WERI-Rb-1 (cell line): ENCODE results near the gene LSS.
A peak's percentile ranks its signal among the peaks of the same experiment; 100 is the strongest.
"Not testable (repeated sequence)": the region's sequence is repeated elsewhere in the genome, so short reads cannot be mapped to it uniquely, and the experiment has no call there.

Experiments
- DNase-seq: peaks from one replicate; pipeline ENCODE4 v3.0.0-alpha.2; 2020
- H3K27ac ChIP-seq: fragments of 250-450 bp; sonication (Bioruptor Pico); 2 replicates; pipeline ENCODE4 v1.5.1; 2020; ENCODE audit warnings: mild to moderate bottlenecking, moderate library complexity
- H3K27me3 ChIP-seq: fragments of 250-450 bp; sonication (Bioruptor Pico); 2 replicates; pipeline ENCODE4 v1.5.1; 2021; ENCODE audit warnings: mild to moderate bottlenecking, low read depth, moderate library complexity; ENCODE audit not compliant: insufficient read depth, severe bottlenecking
- H3K36me3 ChIP-seq: fragments of 250-450 bp; sonication (Bioruptor Pico); 2 replicates; pipeline ENCODE4 v1.5.1; 2020; ENCODE audit warnings: mild to moderate bottlenecking, moderate library complexity
- H3K4me3 ChIP-seq: 2 replicates; pipeline ENCODE4 v1.5.1; 2011; ENCODE audit warnings: low read depth, mild to moderate bottlenecking, control low read depth, low read length
- H3K9me3 ChIP-seq: fragments of 250-450 bp; sonication (Bioruptor Pico); 2 replicates; pipeline ENCODE4 v1.5.1; 2021; ENCODE audit warnings: mild to moderate bottlenecking, moderate library complexity; ENCODE audit not compliant: severe bottlenecking
- TF ChIP-seq, protein P1 (sequence below): IDR thresholded peaks from 2 replicates; pipeline ENCODE4 v1.5.1; 2011; ENCODE audit warnings: low read depth, mild to moderate bottlenecking, control low read depth, inconsistent platforms, low read length

The LSS gene

DNA sequence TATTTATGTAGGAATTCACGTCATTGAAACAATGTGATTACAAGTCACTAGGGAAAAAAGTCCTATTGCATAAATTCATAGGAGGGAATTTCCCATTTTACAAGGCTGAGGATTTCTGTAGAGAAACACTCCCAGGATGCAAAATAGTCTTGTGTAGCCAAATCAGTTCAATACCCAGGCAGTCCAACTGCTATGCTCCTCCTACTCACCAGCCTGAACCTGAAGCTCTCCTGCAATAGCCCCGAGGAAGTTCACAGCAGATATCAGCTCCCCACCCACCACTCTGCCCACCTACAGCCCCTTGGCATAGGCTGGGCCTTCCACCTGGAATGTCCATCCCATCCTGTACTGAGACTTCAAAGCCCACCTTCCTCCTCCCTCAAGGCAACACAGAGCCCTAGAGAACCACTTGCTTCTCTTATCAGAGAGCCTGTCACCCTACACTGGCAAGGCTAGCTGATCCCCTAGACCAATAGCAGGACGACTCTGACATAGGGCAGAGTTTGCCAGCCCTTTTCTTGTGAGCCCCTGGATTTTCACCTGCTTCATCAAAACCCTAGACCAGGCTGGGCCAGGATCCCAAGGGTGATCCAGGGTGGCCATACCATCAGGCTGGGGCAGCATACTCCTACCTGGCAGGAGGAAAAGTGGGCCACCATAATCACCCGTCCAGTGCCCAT is 1.5 kb downstream of the LSS start:
- H3K27ac ChIP-seq, result no peak overlapping the region
- H3K36me3 ChIP-seq, result peaks cover 48% of the 10 kb centered on the region
- no peak for DNase-seq
- H3K4me3 ChIP-seq, result peak overlapping the region; percentile 74
- TF ChIP-seq, protein P1, sequence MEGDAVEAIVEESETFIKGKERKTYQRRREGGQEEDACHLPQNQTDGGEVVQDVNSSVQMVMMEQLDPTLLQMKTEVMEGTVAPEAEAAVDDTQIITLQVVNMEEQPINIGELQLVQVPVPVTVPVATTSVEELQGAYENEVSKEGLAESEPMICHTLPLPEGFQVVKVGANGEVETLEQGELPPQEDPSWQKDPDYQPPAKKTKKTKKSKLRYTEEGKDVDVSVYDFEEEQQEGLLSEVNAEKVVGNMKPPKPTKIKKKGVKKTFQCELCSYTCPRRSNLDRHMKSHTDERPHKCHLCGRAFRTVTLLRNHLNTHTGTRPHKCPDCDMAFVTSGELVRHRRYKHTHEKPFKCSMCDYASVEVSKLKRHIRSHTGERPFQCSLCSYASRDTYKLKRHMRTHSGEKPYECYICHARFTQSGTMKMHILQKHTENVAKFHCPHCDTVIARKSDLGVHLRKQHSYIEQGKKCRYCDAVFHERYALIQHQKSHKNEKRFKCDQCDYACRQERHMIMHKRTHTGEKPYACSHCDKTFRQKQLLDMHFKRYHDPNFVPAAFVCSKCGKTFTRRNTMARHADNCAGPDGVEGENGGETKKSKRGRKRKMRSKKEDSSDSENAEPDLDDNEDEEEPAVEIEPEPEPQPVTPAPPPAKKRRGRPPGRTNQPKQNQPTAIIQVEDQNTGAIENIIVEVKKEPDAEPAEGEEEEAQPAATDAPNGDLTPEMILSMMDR, result no peak
- no peaks in the 10 kb centered on the region for H3K27me3 ChIP-seq
- peaks cover 9% of the 10 kb centered on the region for H3K9me3 ChIP-seq

DNA sequence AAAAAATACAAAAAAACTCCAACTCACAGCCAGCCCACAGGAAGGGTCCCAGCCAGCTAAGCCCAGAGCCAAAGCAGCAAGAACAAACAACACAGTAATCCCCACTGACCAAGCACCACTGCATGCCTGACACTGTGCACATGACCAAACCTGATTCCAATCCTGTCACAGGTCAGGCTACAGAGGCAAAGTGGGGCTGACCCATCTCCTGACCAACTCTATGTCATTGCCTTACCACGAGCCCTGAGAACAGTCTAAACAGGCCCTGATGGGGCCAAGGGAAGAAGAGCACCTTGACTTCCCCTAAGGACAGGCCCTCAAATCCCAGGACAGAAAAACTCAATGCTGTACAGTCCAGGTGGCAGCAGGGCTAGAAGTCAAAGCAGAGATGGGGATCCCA is 2.4 kb downstream of the LSS start:
- H3K36me3 ChIP-seq, result peaks cover 48% of the 10 kb centered on the region
- TF ChIP-seq, protein P1, result no peak
- H3K27ac ChIP-seq, result no peak overlapping the region
- H3K4me3 ChIP-seq, result no peak overlapping the region
- H3K9me3 ChIP-seq, result peaks cover 9% of the 10 kb centered on the region
- no peaks in the 10 kb centered on the region for H3K27me3 ChIP-seq
- DNase-seq, result no peak

DNA sequence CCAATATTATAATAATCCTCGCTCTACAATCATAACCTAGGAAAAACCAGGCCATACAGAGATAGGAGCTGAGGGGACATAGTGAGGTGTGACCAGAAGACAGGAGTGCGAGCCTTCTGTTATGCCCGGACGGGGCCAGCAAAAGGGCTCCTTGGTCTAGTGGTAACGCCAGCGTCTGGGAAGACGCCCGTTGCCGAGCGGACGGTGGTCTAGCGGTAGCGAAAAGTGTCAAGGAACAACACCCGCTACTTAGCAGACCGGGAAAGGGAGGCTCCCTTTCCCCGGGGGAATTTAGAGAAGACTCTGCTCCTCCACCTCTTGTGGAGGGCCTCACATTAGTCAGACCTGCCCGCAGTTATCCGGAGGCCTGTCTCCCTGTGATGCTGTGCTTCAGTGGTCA is 4.9 kb downstream of the LSS start:
- peaks cover 49% of the 10 kb centered on the region for H3K36me3 ChIP-seq
- H3K9me3 ChIP-seq, H3K27me3 ChIP-seq, H3K4me3 ChIP-seq, H3K27ac ChIP-seq, DNase-seq: not testable (repeated sequence)

DNA sequence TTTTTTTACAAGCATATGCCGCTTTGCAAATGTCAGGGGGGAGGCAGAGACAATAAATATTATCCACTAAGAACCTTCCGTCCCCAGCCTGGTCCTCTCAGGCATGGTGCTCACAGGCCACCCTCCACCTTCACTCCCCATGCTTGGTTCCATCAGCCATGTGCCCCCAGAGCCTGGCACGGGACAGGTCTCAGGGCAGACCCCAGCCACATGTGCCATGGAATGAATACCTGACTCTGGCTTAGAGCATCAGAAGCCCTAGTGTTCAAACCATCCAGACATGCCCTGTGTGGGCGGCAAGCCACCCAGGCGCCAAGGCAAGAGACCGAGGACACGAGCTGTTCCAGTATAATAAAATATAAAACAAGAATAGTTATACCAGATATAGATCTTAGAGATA is 5.4 kb downstream of the LSS start:
- no peak overlapping the region for H3K4me3 ChIP-seq
- peaks cover 5% of the 10 kb centered on the region for H3K9me3 ChIP-seq
- H3K27me3 ChIP-seq, result no peaks in the 10 kb centered on the region
- no peak overlapping the region for H3K27ac ChIP-seq
- TF ChIP-seq, protein P1, result no peak
- DNase-seq, result no peak
- H3K36me3 ChIP-seq, result peaks cover 48% of the 10 kb centered on the region

DNA sequence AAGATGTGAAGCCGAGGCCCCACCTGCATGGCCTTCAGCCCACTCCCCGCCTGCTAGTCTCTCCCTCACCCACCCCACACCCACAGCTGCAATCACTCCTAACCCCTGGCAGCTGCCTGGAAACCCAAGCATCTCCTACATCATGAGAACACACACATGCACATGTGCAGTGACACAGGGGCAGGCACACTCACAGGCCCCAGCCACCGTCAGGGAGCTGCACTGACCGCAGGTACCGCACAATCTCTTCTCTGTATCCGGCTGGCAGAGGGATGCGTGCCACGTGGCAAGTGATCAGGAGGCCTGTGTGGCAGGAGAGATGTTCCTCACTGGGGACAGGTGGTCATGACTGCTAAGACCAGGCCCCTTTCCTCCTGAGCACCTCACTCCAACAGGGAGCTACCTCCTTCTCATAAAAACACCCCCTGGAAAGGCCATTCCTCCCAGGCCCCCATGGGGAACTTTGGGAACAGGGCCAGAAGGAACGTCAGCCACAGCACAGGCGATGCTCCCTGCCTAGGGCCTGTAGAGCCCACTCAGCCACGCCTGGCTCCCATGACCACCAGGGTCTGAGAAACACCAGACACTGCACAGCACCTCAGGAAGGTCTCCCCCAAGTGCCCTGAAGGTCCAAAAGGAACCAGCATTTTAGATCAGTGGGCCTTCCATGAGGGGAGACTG is 6.0 kb downstream of the LSS start:
- Histone ChIP-seq H3K4me3 (no peak overlapping the region), H3K9me3 (peaks cover 5% of the 10 kb centered on the region), H3K27me3 (no peaks in the 10 kb centered on the region), H3K27ac (no peak overlapping the region), H3K36me3 (peaks cover 49% of the 10 kb centered on the region)
- TF ChIP-seq, protein P1, result no peak
- no peak for DNase-seq

DNA sequence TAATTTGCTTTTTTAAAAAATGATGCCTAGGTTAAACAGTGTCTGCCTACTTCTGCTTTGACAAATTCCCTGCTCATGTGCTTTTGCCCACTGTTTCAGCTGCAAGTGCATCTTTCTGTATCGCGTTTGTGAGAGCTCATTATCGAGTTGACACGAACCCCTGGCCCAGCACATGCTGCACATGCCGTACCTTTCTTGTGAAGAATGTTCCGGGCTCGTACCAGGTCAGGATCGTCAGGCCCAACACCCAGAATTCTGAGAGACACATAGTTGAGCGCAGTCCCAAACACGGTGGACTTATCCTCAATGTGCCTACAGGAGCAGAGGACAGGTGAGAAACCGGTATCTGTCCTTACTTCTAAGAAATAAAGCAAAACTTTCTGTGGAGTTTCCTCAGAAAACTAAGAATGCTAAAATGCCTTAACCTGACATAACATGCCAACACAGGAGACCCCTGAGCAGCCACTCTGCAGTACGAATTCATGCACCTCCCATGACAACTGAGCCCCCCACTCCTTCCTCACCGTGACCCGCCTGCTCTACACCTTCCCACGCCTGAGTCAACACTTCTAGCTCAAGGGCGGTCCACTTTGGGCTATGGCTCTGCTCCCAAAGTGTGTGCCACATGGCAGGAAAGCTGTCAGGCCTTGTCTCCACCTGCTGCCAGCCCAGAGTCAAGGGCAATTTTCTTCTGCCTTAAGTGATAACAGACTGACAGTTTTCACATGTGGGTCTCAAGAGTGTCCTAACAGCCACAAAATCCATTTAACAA is 6.7 kb downstream of the LSS start:
- Histone ChIP-seq H3K4me3 (no peak overlapping the region), H3K27me3 (no peaks in the 10 kb centered on the region), H3K27ac (no peak overlapping the region), H3K9me3 (peaks cover 5% of the 10 kb centered on the region), H3K36me3 (peaks cover 49% of the 10 kb centered on the region)
- TF ChIP-seq, protein P1, result no peak
- DNase-seq, result no peak
